22Rv1 (cell line): Measurements from ENCODE around the gene SLC13A3.

ENCODE experiments used
- CTCF ChIP-seq: fragments of 450-650 bp; IDR thresholded peaks from 2 replicates; pipeline ENCODE4 v1.5.1; 2017; ENCODE audit warnings: mild to moderate bottlenecking
- ZFX ChIP-seq: fragments of 450-650 bp; IDR thresholded peaks from 2 replicates; pipeline ENCODE4 v1.6.1; 2017; ENCODE audit warnings: antibody characterized with exemption, borderline replicate concordance

GRCh38 chr20:46622165-46622564 is 29.1 kb downstream of the SLC13A3 start:
- no peak for TF ChIP-seq CTCF
- no peak for TF ChIP-seq ZFX
